ENCODE data around the gene MAPKAP1.

DNA sequence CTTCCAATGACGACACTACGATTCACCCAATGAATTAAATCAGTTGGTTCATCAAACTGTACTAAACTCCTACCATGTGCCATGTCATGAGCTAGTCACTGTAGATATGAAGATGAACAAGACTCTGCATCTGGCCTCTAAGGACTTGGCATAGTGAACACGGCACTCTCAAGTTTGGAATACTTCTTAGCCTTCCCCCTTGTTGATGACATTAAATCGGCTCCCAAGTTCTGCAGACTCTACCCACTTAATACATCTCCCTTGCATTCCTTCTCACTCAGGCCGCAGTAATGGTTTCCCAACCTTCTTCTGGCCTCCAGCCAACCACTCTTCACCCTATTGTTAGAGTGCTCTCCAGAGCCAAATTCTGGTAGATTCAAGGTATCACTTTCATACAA is 184.7 kb downstream of the MAPKAP1 start:
- TF ChIP-seq EZH2 (IDR thresholded peaks at IDR 0.05; ENCODE audit: borderline replicate concordance, low read length): no peak
- TF ChIP-seq, protein P1, sequence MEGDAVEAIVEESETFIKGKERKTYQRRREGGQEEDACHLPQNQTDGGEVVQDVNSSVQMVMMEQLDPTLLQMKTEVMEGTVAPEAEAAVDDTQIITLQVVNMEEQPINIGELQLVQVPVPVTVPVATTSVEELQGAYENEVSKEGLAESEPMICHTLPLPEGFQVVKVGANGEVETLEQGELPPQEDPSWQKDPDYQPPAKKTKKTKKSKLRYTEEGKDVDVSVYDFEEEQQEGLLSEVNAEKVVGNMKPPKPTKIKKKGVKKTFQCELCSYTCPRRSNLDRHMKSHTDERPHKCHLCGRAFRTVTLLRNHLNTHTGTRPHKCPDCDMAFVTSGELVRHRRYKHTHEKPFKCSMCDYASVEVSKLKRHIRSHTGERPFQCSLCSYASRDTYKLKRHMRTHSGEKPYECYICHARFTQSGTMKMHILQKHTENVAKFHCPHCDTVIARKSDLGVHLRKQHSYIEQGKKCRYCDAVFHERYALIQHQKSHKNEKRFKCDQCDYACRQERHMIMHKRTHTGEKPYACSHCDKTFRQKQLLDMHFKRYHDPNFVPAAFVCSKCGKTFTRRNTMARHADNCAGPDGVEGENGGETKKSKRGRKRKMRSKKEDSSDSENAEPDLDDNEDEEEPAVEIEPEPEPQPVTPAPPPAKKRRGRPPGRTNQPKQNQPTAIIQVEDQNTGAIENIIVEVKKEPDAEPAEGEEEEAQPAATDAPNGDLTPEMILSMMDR (conservative IDR thresholded peaks at IDR 0.05 in 1 of 2, IDR thresholded peaks at IDR 0.05 in 1 of 2; ENCODE audit: extremely low read depth in 1 of 2, insufficient read depth in 1 of 2, low read depth in 1 of 2, low read length in 2 of 2): no peak

Measured in mammary epithelial cell (primary cell).